Suprapubic skin (tissue), 4 donors: ENCODE results near the gene TNFRSF19. TPM values are rescaled to one million over a fixed set of nuclear protein-coding genes. Genes with fewer than 3 reads are reported as not detected.

Experiments
- DNase-seq, 2 donors: peaks; one replicate each; pipeline ENCODE4 v3.0.0-alpha.2; 2019; ENCODE audit warnings: low spot score in 2 of 2
- H3K27ac ChIP-seq: fragments of 200-600 bp; sonication (generic); one replicate; pipeline ENCODE4 v1.5.1; 2019
- H3K27me3 ChIP-seq: fragments of 200-600 bp; sonication (generic); one replicate; pipeline ENCODE4 v1.5.1; 2019
- H3K36me3 ChIP-seq: fragments of 200-600 bp; sonication (generic); one replicate; pipeline ENCODE4 v1.5.1; 2019
- H3K4me1 ChIP-seq: fragments of 200-600 bp; sonication (generic); one replicate; pipeline ENCODE4 v1.5.1; 2019
- H3K4me3 ChIP-seq: fragments of 200-600 bp; sonication (generic); one replicate; pipeline ENCODE4 v1.5.1; 2019; ENCODE audit warnings: mild to moderate bottlenecking
- H3K9me3 ChIP-seq: fragments of 200-600 bp; sonication (generic); one replicate; pipeline ENCODE4 v1.5.1; 2019
- EP300 ChIP-seq: sonication (generic); formaldehyde crosslinking; IDR thresholded peaks from one replicate; pipeline ENCODE4 v1.6.1; 2017; ENCODE audit warnings: antibody characterized with exemption
- POLR2A ChIP-seq, 2 donors: fragments of 450-650 bp; IDR thresholded peaks; one replicate each; pipeline ENCODE4 v1.6.1; 2017; ENCODE audit warnings: antibody characterized with exemption in 2 of 2, mild to moderate bottlenecking in 2 of 2, moderate library complexity in 2 of 2
- POLR2AphosphoS5 ChIP-seq, 3 donors: sonication (generic); formaldehyde crosslinking; IDR thresholded peaks; one replicate each; pipeline ENCODE4 v1.6.1; 2017; ENCODE audit warnings: antibody characterized with exemption in 3 of 3
- WGBS: methylation state at CpG from one replicate; pipeline ENCODE4 v1.1.5; 2018; 5-methylcytosine and 5-hydroxymethylcytosine counted together
- total RNA-seq, 4 donors: library from RNA; depleted of rRNA; stranded (reverse); fragments of >200 nt; gene quantifications; one replicate each; pipeline ENCODE4 v1.1.0, GENCODE V29; 2016
- TF ChIP-seq, protein P1 (sequence below), 2 donors: fragments of 200-600 bp in 1 of 2; fragments of 450-650 bp in 1 of 2; sonication (generic) in 1 of 2; IDR thresholded peaks; one replicate each; pipeline ENCODE4 v1.5.1; 2016 to 2019; ENCODE audit warnings: antibody characterized with exemption in 2 of 2, mild to moderate bottlenecking in 1 of 2, moderate library complexity in 1 of 2

Gene TNFRSF19
- total RNA-seq, 4 donors from 2014 or later, result 74.6 to 100 (median 78.5) TPM

- no peak overlapping the region for H3K27ac ChIP-seq
- 64% methylated on average over 2 of the region's 2 CpGs for WGBS
- H3K9me3 ChIP-seq, result no peaks in the 10 kb centered on the region
- no peak overlapping the region for H3K4me3 ChIP-seq
- H3K4me1 ChIP-seq, result peaks cover 24% of the 10 kb centered on the region
- DNase-seq, result no peak
- no peaks in the 10 kb centered on the region for H3K27me3 ChIP-seq
- H3K36me3 ChIP-seq, result no peaks in the 10 kb centered on the region
- TF ChIP-seq, protein P1, sequence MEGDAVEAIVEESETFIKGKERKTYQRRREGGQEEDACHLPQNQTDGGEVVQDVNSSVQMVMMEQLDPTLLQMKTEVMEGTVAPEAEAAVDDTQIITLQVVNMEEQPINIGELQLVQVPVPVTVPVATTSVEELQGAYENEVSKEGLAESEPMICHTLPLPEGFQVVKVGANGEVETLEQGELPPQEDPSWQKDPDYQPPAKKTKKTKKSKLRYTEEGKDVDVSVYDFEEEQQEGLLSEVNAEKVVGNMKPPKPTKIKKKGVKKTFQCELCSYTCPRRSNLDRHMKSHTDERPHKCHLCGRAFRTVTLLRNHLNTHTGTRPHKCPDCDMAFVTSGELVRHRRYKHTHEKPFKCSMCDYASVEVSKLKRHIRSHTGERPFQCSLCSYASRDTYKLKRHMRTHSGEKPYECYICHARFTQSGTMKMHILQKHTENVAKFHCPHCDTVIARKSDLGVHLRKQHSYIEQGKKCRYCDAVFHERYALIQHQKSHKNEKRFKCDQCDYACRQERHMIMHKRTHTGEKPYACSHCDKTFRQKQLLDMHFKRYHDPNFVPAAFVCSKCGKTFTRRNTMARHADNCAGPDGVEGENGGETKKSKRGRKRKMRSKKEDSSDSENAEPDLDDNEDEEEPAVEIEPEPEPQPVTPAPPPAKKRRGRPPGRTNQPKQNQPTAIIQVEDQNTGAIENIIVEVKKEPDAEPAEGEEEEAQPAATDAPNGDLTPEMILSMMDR (IDR thresholded peaks at IDR 0.05), result no peak
- TF ChIP-seq EP300 (no peak), POLR2A (IDR thresholded peaks at IDR 0.05) (no peak), POLR2AphosphoS5 (IDR thresholded peaks at IDR 0.05) (no peak)
These were observed 73.9 kb downstream of the TNFRSF19 start for GRCh38 chr13:23644126-23644419.

DNA sequence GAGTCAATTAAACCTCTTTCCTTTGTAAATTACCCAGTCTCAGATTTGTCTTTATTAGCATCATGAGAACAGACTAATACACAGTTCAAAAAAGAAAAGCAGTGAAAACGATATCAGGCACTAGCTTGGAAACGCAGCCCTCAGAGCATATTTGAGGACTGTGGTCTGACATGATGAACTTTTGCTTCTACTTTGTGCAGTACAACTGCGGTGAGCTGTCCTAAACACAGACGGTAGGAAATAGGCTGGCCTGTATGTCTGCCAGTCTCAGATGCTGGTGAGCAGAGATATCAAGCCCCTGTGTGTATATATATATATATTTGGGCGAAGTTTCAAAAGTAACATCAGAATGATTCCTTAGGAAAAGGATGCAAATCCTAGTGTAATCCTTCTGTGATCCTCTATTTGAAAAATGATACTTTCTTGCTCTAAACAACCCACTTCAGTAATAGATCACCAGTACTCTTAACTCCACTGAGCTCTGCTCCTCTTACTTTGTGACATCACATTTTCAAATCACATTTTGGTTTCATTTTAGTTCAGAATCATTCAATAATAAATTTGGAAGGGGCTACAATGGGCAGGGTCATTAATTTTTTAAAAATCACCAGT is 74.4 kb downstream of the TNFRSF19 start:
- Histone ChIP-seq H3K27me3 (no peaks in the 10 kb centered on the region), H3K36me3 (no peaks in the 10 kb centered on the region), H3K4me3 (no peak overlapping the region), H3K4me1 (peaks cover 19% of the 10 kb centered on the region), H3K27ac (no peak overlapping the region), H3K9me3 (no peaks in the 10 kb centered on the region)
- no peak for DNase-seq
- TF ChIP-seq POLR2AphosphoS5 (IDR thresholded peaks at IDR 0.05) (no peak), EP300 (no peak), POLR2A (IDR thresholded peaks at IDR 0.05) (no peak)
- TF ChIP-seq, protein P1 (IDR thresholded peaks at IDR 0.05), result no peak
- 78% methylated on average over 5 of the region's 5 CpGs for WGBS

- no peak for TF ChIP-seq EP300
- Histone ChIP-seq H3K4me1 (peaks cover 14% of the 10 kb centered on the region), H3K4me3 (no peak overlapping the region), H3K27ac (no peak overlapping the region), H3K36me3 (no peaks in the 10 kb centered on the region), H3K27me3 (no peaks in the 10 kb centered on the region), H3K9me3 (no peaks in the 10 kb centered on the region)
- 96% methylated on average over 5 of the region's 5 CpGs for WGBS
- DNase-seq, result no peak
These were observed 75.6 kb downstream of the TNFRSF19 start for GRCh38 chr13:23645851-23646250.

DNA sequence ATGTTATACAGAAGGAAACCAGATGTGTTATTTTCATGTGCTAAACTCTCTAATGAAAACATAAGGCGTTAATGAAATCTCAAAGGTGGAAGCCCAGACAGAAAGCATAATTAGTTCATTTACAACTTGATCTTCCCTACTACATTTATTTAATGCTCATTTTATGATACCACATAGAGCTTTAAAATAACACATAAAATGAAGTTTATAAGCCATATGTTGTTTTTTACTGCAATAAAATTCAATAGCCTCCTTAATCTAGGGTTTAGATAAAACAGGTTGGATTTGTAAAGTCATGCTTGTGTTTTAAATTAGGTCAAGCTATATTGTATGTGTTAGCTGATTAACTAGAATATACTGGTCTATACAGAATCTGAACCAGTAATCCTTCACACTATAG is 81.2 kb downstream of the TNFRSF19 start:
- Histone ChIP-seq H3K9me3 (no peaks in the 10 kb centered on the region), H3K4me3 (no peak overlapping the region), H3K36me3 (no peaks in the 10 kb centered on the region), H3K27ac (no peak overlapping the region), H3K4me1 (peaks cover 34% of the 10 kb centered on the region), H3K27me3 (no peaks in the 10 kb centered on the region)
- DNase-seq, result no peak
- TF ChIP-seq EP300 (no peak), POLR2AphosphoS5 (IDR thresholded peaks at IDR 0.05) (no peak), POLR2A (IDR thresholded peaks at IDR 0.05) (no peak)
- TF ChIP-seq, protein P1 (IDR thresholded peaks at IDR 0.05), result no peak
- 80% methylated on average over 1 of the region's 1 CpG for WGBS

GRCh38 chr13:23651887-23652286 is 81.7 kb downstream of the TNFRSF19 start:
- WGBS, result 83% methylated on average over 2 of the region's 2 CpGs
- TF ChIP-seq POLR2A (IDR thresholded peaks at IDR 0.05) (no peak), POLR2AphosphoS5 (IDR thresholded peaks at IDR 0.05) (no peak), EP300 (no peak)
- TF ChIP-seq, protein P1 (IDR thresholded peaks at IDR 0.05), result no peak
- no peaks in the 10 kb centered on the region for H3K9me3 ChIP-seq
- no peak overlapping the region for H3K4me3 ChIP-seq
- no peaks in the 10 kb centered on the region for H3K36me3 ChIP-seq
- H3K4me1 ChIP-seq, result peaks cover 34% of the 10 kb centered on the region
- H3K27ac ChIP-seq, result no peak overlapping the region
- no peak for DNase-seq
- no peaks in the 10 kb centered on the region for H3K27me3 ChIP-seq
